Cardiac muscle cell (in vitro differentiated cells and primary cell): ENCODE results near the gene VPS13A. TPM values are rescaled to one million over a fixed set of nuclear protein-coding genes. Genes with fewer than 3 reads are reported as not detected.

ENCODE experiments used
- DNase-seq, 2 donors: peaks; one replicate each; pipeline versions ENCODE4 v3.0.0 to v3.0.0-alpha.2; 2010 to 2017; ENCODE audit warnings: low read depth in 1 of 2, low spot score in 1 of 2
- H3K27ac ChIP-seq: fragments of 200-600 bp; sonication (generic); 2 replicates; pipeline ENCODE4 v1.5.1; 2016
- H3K27me3 ChIP-seq: fragments of 200-600 bp; sonication (generic); 2 replicates; pipeline ENCODE4 v1.6.0; 2016; ENCODE audit warnings: control low read depth
- H3K36me3 ChIP-seq: fragments of 200-600 bp; sonication (generic); 2 replicates; pipeline ENCODE4 v1.5.1; 2016; ENCODE audit warnings: control low read depth
- H3K4me1 ChIP-seq: fragments of 200-600 bp; sonication (generic); 2 replicates; pipeline ENCODE4 v1.8.1; 2017; ENCODE audit warnings: low read depth, mild to moderate bottlenecking, mixed run types
- H3K4me3 ChIP-seq: fragments of 200-600 bp; sonication (generic); 2 replicates; pipeline ENCODE4 v1.5.1; 2016; ENCODE audit warnings: mild to moderate bottlenecking
- H3K9me3 ChIP-seq: fragments of 200-600 bp; sonication (generic); 2 replicates; pipeline ENCODE4 v1.5.1; 2017; ENCODE audit warnings: low read depth, mild to moderate bottlenecking, control low read depth
- CTCF ChIP-seq: IDR thresholded peaks from 2 replicates; pipeline ENCODE4 v1.5.1; 2012; ENCODE audit warnings: low read depth, mild to moderate bottlenecking, low read length
- polyA plus RNA-seq: library from polyadenylated mRNA; unstranded; fragments of >200 nt; fragmentation: Nextera tagmentation; extraction: Ambion mirVana; gene quantifications from 2 replicates; pipeline ENCODE4 v1.2.1, GENCODE V29; 2016
- total RNA-seq: library from RNA; depleted of rRNA; stranded (reverse); fragments of >200 nt; gene quantifications from 2 replicates; pipeline ENCODE4 v1.2.3, GENCODE V29; 2016

Gene VPS13A
- total and polyA plus RNA-seq, 2 experiments from 2014 or later: 10.7 to 32.3 TPM

GRCh38 chr9:77427256-77427927 lies 250.1 kb downstream of the VPS13A start:
- H3K27ac ChIP-seq: no peak overlapping the region

GRCh38 chr9:77429928-77430327 lies 252.6 kb downstream of the VPS13A start:
- H3K9me3 ChIP-seq: no peaks in the 10 kb centered on the region
- H3K36me3 ChIP-seq: no peaks in the 10 kb centered on the region
- no peaks in the 10 kb centered on the region for H3K27me3 ChIP-seq
- DNase-seq: no peak
- no peak for TF ChIP-seq CTCF
- H3K4me3 ChIP-seq: no peak overlapping the region
- H3K27ac ChIP-seq: no peak overlapping the region
- no peaks in the 10 kb centered on the region for H3K4me1 ChIP-seq

More at GRCh38 chr9:77427256-77427927, 250.1 kb downstream of the VPS13A start:
- H3K4me1 ChIP-seq: no peaks in the 10 kb centered on the region
- no peaks in the 10 kb centered on the region for H3K9me3 ChIP-seq
- no peak for TF ChIP-seq CTCF
- no peaks in the 10 kb centered on the region for H3K27me3 ChIP-seq
- no peaks in the 10 kb centered on the region for H3K36me3 ChIP-seq
- no peak for DNase-seq
- no peak overlapping the region for H3K4me3 ChIP-seq

GRCh38 chr9:77432053-77432452 lies 254.7 kb downstream of the VPS13A start:
- H3K36me3 ChIP-seq: no peaks in the 10 kb centered on the region
- H3K9me3 ChIP-seq: no peaks in the 10 kb centered on the region
- H3K4me3 ChIP-seq: no peak overlapping the region
- H3K4me1 ChIP-seq: no peaks in the 10 kb centered on the region
- no peak for DNase-seq
- H3K27ac ChIP-seq: no peak overlapping the region
- no peaks in the 10 kb centered on the region for H3K27me3 ChIP-seq
- no peak for TF ChIP-seq CTCF

GRCh38 chr9:77433675-77434445 lies 256.5 kb downstream of the VPS13A start:
- DNase-seq: peak; percentile 75 to 84
- no peaks in the 10 kb centered on the region for H3K4me1 ChIP-seq

GRCh38 chr9:77435277-77435676 lies 257.9 kb downstream of the VPS13A start:
- no peak for TF ChIP-seq CTCF
- H3K27ac ChIP-seq: no peak overlapping the region
- no peak overlapping the region for H3K4me3 ChIP-seq
- no peaks in the 10 kb centered on the region for H3K4me1 ChIP-seq
- H3K36me3 ChIP-seq: no peaks in the 10 kb centered on the region
- no peaks in the 10 kb centered on the region for H3K27me3 ChIP-seq
- no peaks in the 10 kb centered on the region for H3K9me3 ChIP-seq
- DNase-seq: peak in 1 of 2 donors; percentile 64

More at GRCh38 chr9:77433675-77434445, 256.5 kb downstream of the VPS13A start:
- Histone ChIP-seq H3K27me3 (no peaks in the 10 kb centered on the region), H3K9me3 (no peaks in the 10 kb centered on the region), H3K36me3 (no peaks in the 10 kb centered on the region), H3K27ac (no peak overlapping the region), H3K4me3 (no peak overlapping the region)
- TF ChIP-seq CTCF: peak; percentile 100
